Measurements from ENCODE around the gene HOXD10.

GRCh38 chr2:176103194-176103593, 13.4 kb upstream of the HOXD10 start:
- TF ChIP-seq POLR2AphosphoS5 (IDR thresholded peaks at IDR 0.05), result no peak
- TF ChIP-seq CTCF (IDR thresholded peaks at IDR 0.05), result no peak

Measured in gastroesophageal sphincter (tissue), 3 donors.